ENCODE data around the gene CDC34. TPM values are rescaled to one million over a fixed set of nuclear protein-coding genes. Genes with fewer than 3 reads are reported as not detected.

The CDC34 gene
- total RNA-seq, 1 donor from 2014 or later = 23.1 TPM

DNA sequence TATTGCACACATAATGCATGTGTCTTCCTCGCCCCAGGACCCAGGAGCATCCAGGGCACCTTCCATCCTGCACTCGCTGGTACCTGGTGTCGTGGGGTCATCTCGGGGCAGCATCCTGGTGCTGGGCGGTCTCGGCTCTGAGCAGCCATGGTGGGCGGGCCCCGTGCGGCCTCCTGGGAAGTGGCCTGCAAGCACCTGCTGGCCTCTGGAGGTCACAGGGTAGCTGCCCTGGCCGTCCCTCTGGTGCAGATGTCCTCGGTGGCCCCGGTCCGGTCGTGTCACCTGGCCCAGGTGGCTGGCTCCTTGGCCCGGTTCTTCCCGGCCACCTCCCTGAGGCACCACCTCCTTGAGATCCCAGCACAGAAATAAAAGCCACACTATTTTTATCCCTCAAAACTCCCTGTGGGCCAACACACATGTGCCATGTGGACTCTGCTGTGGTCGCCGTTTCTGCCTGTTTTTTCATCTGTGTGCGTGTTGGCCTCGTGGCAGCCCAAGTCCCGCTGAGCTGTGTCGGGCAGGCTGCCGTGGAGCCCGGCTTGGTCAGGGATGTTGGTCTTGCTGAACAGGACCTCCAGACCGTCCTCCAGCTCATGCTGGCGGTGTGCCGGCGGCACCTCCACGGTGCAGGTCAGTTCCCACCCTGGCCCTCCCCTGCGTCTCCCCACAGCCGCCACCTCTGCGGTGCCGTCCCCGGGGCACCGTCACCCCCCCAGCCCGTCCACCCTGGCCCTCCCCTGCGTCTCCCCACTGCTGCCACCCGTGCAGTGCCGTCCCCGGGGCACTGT is 7.3 kb downstream of the CDC34 start:
- ATAC-seq (ENCODE audit: low read depth) (no peak), DNase-seq (no peak)
- CTCF ChIA-PET = no interaction called here
- Mint-ChIP-seq H3K4me3 (no peak overlapping the region), H3K4me1 (peaks cover 10% of the 10 kb centered on the region), H3K9me3 (no peaks in the 10 kb centered on the region), H3K27me3 (no peaks in the 10 kb centered on the region), H3K36me3 (ENCODE audit: low read depth) (peaks cover 28% of the 10 kb centered on the region), H3K27ac (no peak overlapping the region)
- TF ChIP-seq, protein P1, sequence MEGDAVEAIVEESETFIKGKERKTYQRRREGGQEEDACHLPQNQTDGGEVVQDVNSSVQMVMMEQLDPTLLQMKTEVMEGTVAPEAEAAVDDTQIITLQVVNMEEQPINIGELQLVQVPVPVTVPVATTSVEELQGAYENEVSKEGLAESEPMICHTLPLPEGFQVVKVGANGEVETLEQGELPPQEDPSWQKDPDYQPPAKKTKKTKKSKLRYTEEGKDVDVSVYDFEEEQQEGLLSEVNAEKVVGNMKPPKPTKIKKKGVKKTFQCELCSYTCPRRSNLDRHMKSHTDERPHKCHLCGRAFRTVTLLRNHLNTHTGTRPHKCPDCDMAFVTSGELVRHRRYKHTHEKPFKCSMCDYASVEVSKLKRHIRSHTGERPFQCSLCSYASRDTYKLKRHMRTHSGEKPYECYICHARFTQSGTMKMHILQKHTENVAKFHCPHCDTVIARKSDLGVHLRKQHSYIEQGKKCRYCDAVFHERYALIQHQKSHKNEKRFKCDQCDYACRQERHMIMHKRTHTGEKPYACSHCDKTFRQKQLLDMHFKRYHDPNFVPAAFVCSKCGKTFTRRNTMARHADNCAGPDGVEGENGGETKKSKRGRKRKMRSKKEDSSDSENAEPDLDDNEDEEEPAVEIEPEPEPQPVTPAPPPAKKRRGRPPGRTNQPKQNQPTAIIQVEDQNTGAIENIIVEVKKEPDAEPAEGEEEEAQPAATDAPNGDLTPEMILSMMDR (IDR thresholded peaks at IDR 0.05) = no peak
- POLR2A ChIA-PET = no interaction called here
- intact Hi-C loops (cut with micrococcal nuclease) = no loop called here

DNA sequence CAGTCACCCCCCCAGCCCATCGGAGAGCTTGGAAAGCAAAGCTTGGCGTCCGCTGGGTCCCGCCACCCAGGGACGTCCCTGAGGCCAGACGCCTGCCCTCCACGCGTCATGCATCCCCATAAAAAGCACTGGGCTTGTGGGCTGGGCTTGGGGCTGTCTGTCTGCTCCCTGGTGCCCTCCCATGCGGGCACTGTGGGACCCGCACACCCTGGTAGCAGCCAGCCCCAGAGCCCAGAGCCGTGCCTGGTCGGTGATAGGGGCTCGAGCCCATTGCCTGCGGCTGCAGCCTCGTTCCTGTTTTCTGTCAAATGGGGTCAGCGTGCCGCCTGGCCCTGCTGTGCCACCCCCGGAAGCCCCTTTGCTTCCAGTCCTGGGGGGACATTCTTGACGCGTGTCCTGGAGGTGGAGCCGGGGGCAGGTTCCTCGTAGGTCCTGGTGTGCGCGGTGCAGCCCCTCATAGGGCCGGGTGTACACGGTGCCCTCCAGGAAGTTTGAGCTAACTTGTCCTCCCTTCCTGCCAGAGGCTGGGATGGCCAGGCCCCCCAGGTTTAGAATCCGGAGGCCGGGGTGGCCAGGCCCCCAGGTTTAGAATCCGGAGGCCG is 8.0 kb downstream of the CDC34 start:
- Mint-ChIP-seq H3K36me3 (ENCODE audit: low read depth) (peaks cover 28% of the 10 kb centered on the region), H3K27ac (no peak overlapping the region), H3K27me3 (no peaks in the 10 kb centered on the region), H3K4me3 (no peak overlapping the region), H3K4me1 (peaks cover 6% of the 10 kb centered on the region), H3K9me3 (no peaks in the 10 kb centered on the region)
- intact Hi-C loops (cut with micrococcal nuclease) = no loop called here
- ChIA-PET CTCF (no interaction called here), POLR2A (no interaction called here)
- TF ChIP-seq, protein P1 (IDR thresholded peaks at IDR 0.05) = no peak
- DNase-seq (no peak), ATAC-seq (ENCODE audit: low read depth) (no peak)

DNA sequence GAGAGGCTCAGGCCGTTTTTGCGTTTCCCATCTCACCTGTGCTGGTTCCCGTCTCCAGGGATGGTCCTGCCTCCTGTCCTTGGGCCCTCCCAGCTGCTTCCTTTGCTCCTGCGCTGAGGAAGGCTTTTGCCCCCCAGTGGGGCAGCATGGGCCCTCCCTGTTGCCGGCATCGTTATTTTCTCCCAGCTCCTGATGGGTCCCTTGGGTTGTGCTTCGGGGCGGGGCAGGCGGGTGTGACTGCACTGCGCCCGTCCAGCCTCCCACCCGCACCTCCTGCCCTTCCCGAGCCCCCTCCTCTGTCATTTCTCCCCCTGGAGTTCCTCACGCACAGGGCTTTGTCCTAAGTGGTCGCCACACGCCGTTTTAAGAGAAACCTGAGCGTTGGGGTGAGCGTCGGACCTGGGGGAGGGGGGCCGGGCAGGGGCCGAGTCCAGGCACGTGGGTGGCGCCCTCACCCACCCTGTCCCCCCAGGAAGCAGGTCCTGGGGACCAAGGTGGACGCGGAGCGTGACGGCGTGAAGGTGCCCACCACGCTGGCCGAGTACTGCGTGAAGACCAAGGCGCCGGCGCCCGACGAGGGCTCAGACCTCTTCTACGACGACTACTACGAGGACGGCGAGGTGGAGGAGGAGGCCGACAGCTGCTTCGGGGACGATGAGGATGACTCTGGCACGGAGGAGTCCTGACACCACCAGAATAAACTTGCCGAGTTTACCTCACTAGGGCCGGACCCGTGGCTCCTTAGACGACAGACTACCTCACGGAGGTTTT is 9.5 kb downstream of the CDC34 start:
- Mint-ChIP-seq H3K27ac (no peak overlapping the region), H3K36me3 (ENCODE audit: low read depth) (peaks cover 28% of the 10 kb centered on the region), H3K4me1 (peaks cover 4% of the 10 kb centered on the region), H3K27me3 (no peaks in the 10 kb centered on the region), H3K9me3 (no peaks in the 10 kb centered on the region), H3K4me3 (no peak overlapping the region)
- no peak for DNase-seq
- ATAC-seq (ENCODE audit: low read depth) = no peak
- ChIA-PET POLR2A (no interaction called here), CTCF (no interaction called here)
- TF ChIP-seq, protein P1 (IDR thresholded peaks at IDR 0.05) = no peak
- intact Hi-C loops (cut with micrococcal nuclease) = no loop called here

DNA sequence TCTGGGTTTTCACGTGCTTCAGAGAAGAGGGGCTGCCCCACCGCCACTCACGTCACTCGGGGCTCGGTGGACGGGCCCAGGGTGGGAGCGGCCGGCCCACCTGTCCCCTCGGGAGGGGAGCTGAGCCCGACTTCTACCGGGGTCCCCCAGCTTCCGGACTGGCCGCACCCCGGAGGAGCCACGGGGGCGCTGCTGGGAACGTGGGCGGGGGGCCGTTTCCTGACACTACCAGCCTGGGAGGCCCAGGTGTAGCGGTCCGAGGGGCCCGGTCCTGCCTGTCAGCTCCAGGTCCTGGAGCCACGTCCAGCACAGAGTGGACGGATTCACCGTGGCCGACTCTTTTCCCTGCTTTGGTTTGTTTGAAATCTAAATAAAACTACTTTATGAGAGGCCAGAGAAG is 10.1 kb downstream of the CDC34 start:
- no peaks in the 10 kb centered on the region for H3K9me3 Mint-ChIP-seq
- peaks cover 26% of the 10 kb centered on the region for H3K36me3 Mint-ChIP-seq (ENCODE audit: low read depth)
- no peak for ATAC-seq (ENCODE audit: low read depth)
- DNase-seq = no peak
- no peak overlapping the region for H3K27ac Mint-ChIP-seq
- no peak overlapping the region for H3K4me3 Mint-ChIP-seq
- intact Hi-C loops (cut with micrococcal nuclease) = no loop called here
- no peaks in the 10 kb centered on the region for H3K27me3 Mint-ChIP-seq
- H3K4me1 Mint-ChIP-seq = peaks cover 4% of the 10 kb centered on the region
- TF ChIP-seq, protein P1 (IDR thresholded peaks at IDR 0.05) = no peak
- ChIA-PET CTCF (no interaction called here), POLR2A (no interaction called here)
